ENCODE results near the gene MGAT5.

DNA sequence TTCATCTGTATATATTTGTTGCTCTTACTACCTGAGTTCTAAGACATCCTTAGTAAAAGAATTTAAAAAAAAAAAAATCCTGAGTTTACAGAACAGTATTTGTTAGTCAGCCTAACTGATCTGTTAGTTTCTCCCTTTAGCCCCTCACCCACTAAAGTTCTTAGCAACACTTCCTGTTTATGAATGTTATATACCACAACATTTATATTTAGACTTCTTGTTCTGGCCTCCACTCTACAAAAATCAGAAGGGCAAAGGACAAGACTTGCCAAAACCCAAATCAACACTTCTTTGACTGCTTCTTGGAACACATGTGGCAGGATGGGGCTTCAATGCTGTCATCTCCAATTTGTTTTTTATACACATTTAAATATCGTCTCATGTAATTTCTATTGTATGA, 71.1 kb downstream of the MGAT5 start:
- TF ChIP-seq CTCF (IDR thresholded peaks at IDR 0.05) (no peak), POLR2A (IDR thresholded peaks at IDR 0.05) (no peak)
